Activated T-cell treated with anti-CD3 and anti-CD28 coated beads, Interleukin-2, amount 50 U/mL, for 72 hours (primary cell): ENCODE results near the gene BGLAP. TPM values are rescaled to one million over a fixed set of nuclear protein-coding genes. Genes with fewer than 3 reads are reported as not detected.
A peak's percentile ranks its signal among the peaks of the same experiment; 100 is the strongest.
"Not testable (repeated sequence)": the region's sequence is repeated elsewhere in the genome, so short reads cannot be mapped to it uniquely, and the experiment has no call there.

Experiments
- ATAC-seq, 2 donors: fragments of 150-1000 bp; cut with Tn5 transposase; replicated peaks in 1 of 2; 2 replicates each; pipeline ENCODE4 v1.10.0; 2021; ENCODE audit warnings: moderate library complexity in 2 of 2, mild to moderate bottlenecking in 1 of 2
- DNase-seq, 2 donors: peaks; one replicate each; pipeline ENCODE4 v3.0.0; 2021 to 2022; ENCODE audit warnings: mixed read lengths in 1 of 2
- H3K27ac Mint-ChIP-seq: one replicate; pipeline ENCODE4 v1.8.0; 2022; ENCODE audit warnings: mild to moderate bottlenecking, moderate library complexity, mixed read lengths
- H3K27me3 Mint-ChIP-seq: one replicate; pipeline ENCODE4 v1.8.0; 2022; ENCODE audit warnings: low read depth, mixed read lengths
- H3K36me3 Mint-ChIP-seq, 2 donors: one replicate each; pipeline ENCODE4 v1.8.0; 2022; ENCODE audit warnings: mixed read lengths in 2 of 2, mild to moderate bottlenecking in 1 of 2; ENCODE audit not compliant: insufficient read depth in 2 of 2
- H3K4me1 Mint-ChIP-seq: one replicate; pipeline ENCODE4 v1.8.0; 2022; ENCODE audit warnings: low read depth, mixed read lengths
- H3K4me3 Mint-ChIP-seq, 2 donors: one replicate each; pipeline ENCODE4 v1.8.0; 2022; ENCODE audit warnings: mild to moderate bottlenecking in 2 of 2, mixed read lengths in 2 of 2, moderate library complexity in 2 of 2
- H3K9me3 Mint-ChIP-seq, 2 donors: one replicate each; pipeline ENCODE4 v1.8.0; 2022; ENCODE audit warnings: mixed read lengths in 2 of 2
- total RNA-seq, 2 donors: library from RNA; stranded (reverse); gene quantifications; one replicate each; pipeline ENCODE4 v1.2.3, GENCODE V29; 2022

BGLAP gene
- total RNA-seq, 2 donors from 2014 or later, result 6.8 to 7.4 TPM

GRCh38 chr1:156213644-156213966 lies 28.4 kb upstream of the BGLAP start:
- ATAC-seq (peak in 1 of 2 donors; percentile 2), DNase-seq (no peak)
- Mint-ChIP-seq H3K4me1 (peaks cover 55% of the 10 kb centered on the region), H3K27me3 (no peaks in the 10 kb centered on the region), H3K4me3 (peak overlapping the region; percentile 84 to 97), H3K9me3 (no peaks in the 10 kb centered on the region), H3K27ac (peak overlapping the region; percentile 96), H3K36me3 (peaks cover 13 to 41% of the 10 kb centered on the region in 2 donors)

GRCh38 chr1:156214024-156214748 lies 27.8 kb upstream of the BGLAP start:
- Mint-ChIP-seq H3K4me1 (peaks cover 52% of the 10 kb centered on the region), H3K27me3 (no peaks in the 10 kb centered on the region), H3K27ac (peak overlapping the region; percentile 92), H3K9me3 (peaks cover 0 to under 1% of the 10 kb centered on the region in 2 donors), H3K36me3 (peaks cover 12 to 39% of the 10 kb centered on the region in 2 donors), H3K4me3 (peak overlapping the region; percentile 84 to 87)
- DNase-seq, result peak; percentile 46 to 71
- peak in 1 of 2 donors; percentile 46 for ATAC-seq

GRCh38 chr1:156216361-156217086 lies 25.5 kb upstream of the BGLAP start:
- H3K4me3 Mint-ChIP-seq, result peak overlapping the region in 1 of 2 donors; percentile 47
- not testable (repeated sequence) for H3K27ac Mint-ChIP-seq, ATAC-seq, H3K27me3 Mint-ChIP-seq, H3K9me3 Mint-ChIP-seq, DNase-seq
- H3K4me1 Mint-ChIP-seq, result peaks cover 72% of the 10 kb centered on the region
- peaks cover 24 to 54% of the 10 kb centered on the region in 2 donors for H3K36me3 Mint-ChIP-seq

GRCh38 chr1:156217871-156218270 lies 24.1 kb upstream of the BGLAP start:
- DNase-seq, result peak; percentile 64 to 65
- peaks cover 0 to 3% of the 10 kb centered on the region in 2 donors for H3K9me3 Mint-ChIP-seq
- H3K4me1 Mint-ChIP-seq, result peaks cover 74% of the 10 kb centered on the region
- H3K27ac Mint-ChIP-seq, result peak overlapping the region; percentile 100
- no peaks in the 10 kb centered on the region for H3K27me3 Mint-ChIP-seq
- H3K4me3 Mint-ChIP-seq, result peak overlapping the region; percentile 78 to 94
- peaks cover 27 to 53% of the 10 kb centered on the region in 2 donors for H3K36me3 Mint-ChIP-seq
- peak; percentile 47 to 53 for ATAC-seq

GRCh38 chr1:156220226-156220625 lies 21.8 kb upstream of the BGLAP start:
- H3K9me3 Mint-ChIP-seq, result peaks cover 0 to 3% of the 10 kb centered on the region in 2 donors
- peaks cover 24 to 52% of the 10 kb centered on the region in 2 donors for H3K36me3 Mint-ChIP-seq
- ATAC-seq, result no peak
- peak overlapping the region; percentile 17 to 45 for H3K4me3 Mint-ChIP-seq
- DNase-seq, result no peak
- no peaks in the 10 kb centered on the region for H3K27me3 Mint-ChIP-seq
- peak overlapping the region; percentile 99 for H3K27ac Mint-ChIP-seq
- peaks cover 83% of the 10 kb centered on the region for H3K4me1 Mint-ChIP-seq

GRCh38 chr1:156221986-156222692 lies 19.8 kb upstream of the BGLAP start:
- Mint-ChIP-seq H3K9me3 (peaks cover 0 to 3% of the 10 kb centered on the region in 2 donors), H3K4me3 (peak overlapping the region; percentile 71 to 82), H3K27me3 (no peaks in the 10 kb centered on the region), H3K27ac (peak overlapping the region; percentile 96), H3K4me1 (peaks cover 94% of the 10 kb centered on the region), H3K36me3 (peaks cover 29 to 57% of the 10 kb centered on the region in 2 donors)
- DNase-seq, result no peak
- no peak for ATAC-seq

GRCh38 chr1:156225677-156226014 lies 16.3 kb upstream of the BGLAP start:
- Mint-ChIP-seq H3K9me3 (no peaks in the 10 kb centered on the region), H3K36me3 (peaks cover 24 to 44% of the 10 kb centered on the region in 2 donors), H3K27me3 (no peaks in the 10 kb centered on the region), H3K4me3 (peak overlapping the region; percentile 3 to 70), H3K27ac (peak overlapping the region; percentile 5), H3K4me1 (peaks cover 67% of the 10 kb centered on the region)
- no peak for ATAC-seq
- DNase-seq, result no peak

- Mint-ChIP-seq H3K9me3 (no peaks in the 10 kb centered on the region), H3K4me1 (peaks cover 63% of the 10 kb centered on the region), H3K27me3 (no peaks in the 10 kb centered on the region), H3K4me3 (peak overlapping the region; percentile 2 to 56), H3K27ac (peak overlapping the region; percentile 87), H3K36me3 (peaks cover 21 to 41% of the 10 kb centered on the region in 2 donors)
- ATAC-seq, result no peak
- DNase-seq, result peak in 1 of 2 donors; percentile 35
Measured at GRCh38 chr1:156226116-156226538, 15.9 kb upstream of the BGLAP start.

GRCh38 chr1:156226782-156227181 lies 15.2 kb upstream of the BGLAP start:
- Mint-ChIP-seq H3K36me3 (peaks cover 16 to 34% of the 10 kb centered on the region in 2 donors), H3K4me1 (peaks cover 56% of the 10 kb centered on the region), H3K27me3 (no peaks in the 10 kb centered on the region), H3K9me3 (no peaks in the 10 kb centered on the region), H3K27ac (peak overlapping the region; percentile 87), H3K4me3 (no peak overlapping the region)
- ATAC-seq, result no peak
- DNase-seq, result no peak

GRCh38 chr1:156228501-156228900 lies 13.5 kb upstream of the BGLAP start:
- H3K36me3 Mint-ChIP-seq, result peaks cover 11 to 25% of the 10 kb centered on the region in 2 donors
- H3K9me3 Mint-ChIP-seq, result no peaks in the 10 kb centered on the region
- H3K4me3 Mint-ChIP-seq, result peak overlapping the region in 1 of 2 donors; percentile 36
- no peaks in the 10 kb centered on the region for H3K27me3 Mint-ChIP-seq
- H3K4me1 Mint-ChIP-seq, result peaks cover 39% of the 10 kb centered on the region
- ATAC-seq (peak in 1 of 2 donors; percentile 21), DNase-seq (no peak)
- peak overlapping the region; percentile 61 for H3K27ac Mint-ChIP-seq

- no peaks in the 10 kb centered on the region for H3K27me3 Mint-ChIP-seq
- no peak overlapping the region for H3K27ac Mint-ChIP-seq
- peaks cover 25% of the 10 kb centered on the region for H3K4me1 Mint-ChIP-seq
- no peak overlapping the region for H3K4me3 Mint-ChIP-seq
- peaks cover 11 to 21% of the 10 kb centered on the region in 2 donors for H3K36me3 Mint-ChIP-seq
- DNase-seq (no peak), ATAC-seq (no peak)
- H3K9me3 Mint-ChIP-seq, result no peaks in the 10 kb centered on the region
Measured at GRCh38 chr1:156229809-156230472, 12.0 kb upstream of the BGLAP start.

- peaks cover 8 to 20% of the 10 kb centered on the region in 2 donors for H3K36me3 Mint-ChIP-seq
- DNase-seq (no peak), ATAC-seq (no peak)
- no peak overlapping the region for H3K27ac Mint-ChIP-seq
- no peak overlapping the region for H3K4me3 Mint-ChIP-seq
- H3K4me1 Mint-ChIP-seq, result peaks cover 20% of the 10 kb centered on the region
- no peaks in the 10 kb centered on the region for H3K9me3 Mint-ChIP-seq
- H3K27me3 Mint-ChIP-seq, result no peaks in the 10 kb centered on the region
Measured at GRCh38 chr1:156230473-156230837, 11.5 kb upstream of the BGLAP start.
